Measurements from ENCODE around the gene MT1B.

GRCh38 chr16:56652600-56652999 lies 914 bp downstream of the MT1B start:
- no peak for TF ChIP-seq MAX (IDR thresholded peaks at IDR 0.05)
- TF ChIP-seq CTCF (IDR thresholded peaks at IDR 0.05 in 2 of 3, conservative IDR thresholded peaks at IDR 0.05 in 1 of 3; ENCODE audit: borderline replicate concordance in 1 of 3, insufficient read depth in 1 of 3, low read depth in 2 of 3, low read length in 2 of 3): no peak
- TF ChIP-seq POLR2AphosphoS5 (IDR thresholded peaks at IDR 0.05; ENCODE audit: low read depth, low read length): no peak
- no peak for TF ChIP-seq SIN3A (IDR thresholded peaks at IDR 0.05; ENCODE audit: low read depth)
- no peak for TF ChIP-seq RAD21 (IDR thresholded peaks at IDR 0.05; ENCODE audit: low read depth)
- no peak for TF ChIP-seq REST (IDR thresholded peaks at IDR 0.05; ENCODE audit: low read depth)
- no peak for TF ChIP-seq POLR2A (IDR thresholded peaks at IDR 0.05; ENCODE audit: borderline replicate concordance, extremely low read depth, insufficient read depth, insufficient read length)
- no peak for TF ChIP-seq ELF1 (IDR thresholded peaks at IDR 0.05; ENCODE audit: borderline replicate concordance, low read depth)
- TF ChIP-seq ATF3 (IDR thresholded peaks at IDR 0.05): no peak
- TF ChIP-seq SP1 (IDR thresholded peaks at IDR 0.05; ENCODE audit: low read depth): no peak
- no peak for TF ChIP-seq EZH2 (IDR thresholded peaks at IDR 0.05)
- TF ChIP-seq YY1 (IDR thresholded peaks at IDR 0.05; ENCODE audit: extremely low read depth, insufficient replicate concordance, low read depth, low read length): no peak
